Sigmoid colon (tissue), 7 donors: ENCODE data around the gene MYO19. TPM values are rescaled to one million over a fixed set of nuclear protein-coding genes. Genes with fewer than 3 reads are reported as not detected.

Source experiments
- DNase-seq: peaks from one replicate; pipeline ENCODE4 v3.0.0-alpha.2; 2019
- H3K27ac ChIP-seq, 4 donors: fragments of 200-600 bp; sonication (generic); one replicate each; pipeline ENCODE4 v1.5.1; 2016 to 2019; ENCODE audit warnings: mild to moderate bottlenecking in 1 of 4
- H3K27me3 ChIP-seq, 3 donors: fragments of 200-600 bp; sonication (generic); one replicate each; pipeline ENCODE4 v1.5.1; 2019; ENCODE audit warnings: mild to moderate bottlenecking in 1 of 3
- H3K36me3 ChIP-seq, 4 donors: fragments of 200-600 bp; sonication (generic); one replicate each; pipeline ENCODE4 v1.5.1; 2016 to 2019
- H3K4me1 ChIP-seq, 4 donors: fragments of 200-600 bp; sonication (generic); one replicate each; pipeline ENCODE4 v1.5.1; 2017 to 2019
- H3K4me3 ChIP-seq, 4 donors: fragments of 200-600 bp; sonication (generic); one replicate each; pipeline ENCODE4 v1.5.1; 2017 to 2019; ENCODE audit warnings: mild to moderate bottlenecking in 2 of 4, moderate library complexity in 1 of 4
- H3K9me3 ChIP-seq, 4 donors: fragments of 200-600 bp in 3 of 4; sonication (generic) in 3 of 4; one replicate each; pipeline versions ENCODE4 v1.5.1 to v1.6.1; 2013 to 2019
- EP300 ChIP-seq, 4 donors: sonication (generic); formaldehyde crosslinking; IDR thresholded peaks; one replicate each; pipeline ENCODE4 v1.6.1; 2017; ENCODE audit warnings: antibody characterized with exemption in 4 of 4
- POLR2A ChIP-seq, 2 donors: fragments of 450-650 bp; IDR thresholded peaks; one replicate each; pipeline ENCODE4 v1.6.1; 2016; ENCODE audit warnings: antibody characterized with exemption in 2 of 2, mild to moderate bottlenecking in 2 of 2, moderate library complexity in 2 of 2
- POLR2AphosphoS5 ChIP-seq, 4 donors: sonication (generic); formaldehyde crosslinking; IDR thresholded peaks; one replicate each; pipeline ENCODE4 v1.6.1; 2017; ENCODE audit warnings: antibody characterized with exemption in 4 of 4
- WGBS, 2 donors: extraction: QIAGEN DNeasy Blood & Tissue Kit; methylation state at CpG; one replicate each; pipeline ENCODE4 v1.1.7; 2013; 5-methylcytosine and 5-hydroxymethylcytosine counted together
- intact Hi-C: fragments of 100-400 bp; cut with DNase I; formaldehyde crosslinking; loops from one replicate; pipeline ENCODE4 v1.15.1; 2023
- polyA plus RNA-seq, 3 donors: library from polyadenylated mRNA; stranded (reverse); fragments of 200-250 nt; gene quantifications; one replicate each; pipeline ENCODE4 v1.2.3, GENCODE V29; 2013
- total RNA-seq, 4 donors: library from RNA; depleted of rRNA; stranded (reverse); fragments of >200 nt; gene quantifications; one replicate each; pipeline ENCODE4 v1.1.0, GENCODE V29; 2016
- TF ChIP-seq, protein P1 (sequence below), 4 experiments: fragments of 450-650 bp in 3 of 4; fragments of 200-600 bp in 1 of 4; IDR thresholded peaks; one replicate each; pipeline ENCODE4 v1.5.1; 2016 to 2019; ENCODE audit warnings: antibody characterized with exemption in 4 of 4, mild to moderate bottlenecking in 3 of 4, moderate library complexity in 2 of 4
- donor health status: healthy with polysubstance abuse.
- donor health status: Bipolar disorder and iron deficiency.
- donor health status: healthy.

Gene MYO19
- total and polyA plus RNA-seq, 7 donors = 19.2 to 67.2 (median 57.8) TPM

DNA sequence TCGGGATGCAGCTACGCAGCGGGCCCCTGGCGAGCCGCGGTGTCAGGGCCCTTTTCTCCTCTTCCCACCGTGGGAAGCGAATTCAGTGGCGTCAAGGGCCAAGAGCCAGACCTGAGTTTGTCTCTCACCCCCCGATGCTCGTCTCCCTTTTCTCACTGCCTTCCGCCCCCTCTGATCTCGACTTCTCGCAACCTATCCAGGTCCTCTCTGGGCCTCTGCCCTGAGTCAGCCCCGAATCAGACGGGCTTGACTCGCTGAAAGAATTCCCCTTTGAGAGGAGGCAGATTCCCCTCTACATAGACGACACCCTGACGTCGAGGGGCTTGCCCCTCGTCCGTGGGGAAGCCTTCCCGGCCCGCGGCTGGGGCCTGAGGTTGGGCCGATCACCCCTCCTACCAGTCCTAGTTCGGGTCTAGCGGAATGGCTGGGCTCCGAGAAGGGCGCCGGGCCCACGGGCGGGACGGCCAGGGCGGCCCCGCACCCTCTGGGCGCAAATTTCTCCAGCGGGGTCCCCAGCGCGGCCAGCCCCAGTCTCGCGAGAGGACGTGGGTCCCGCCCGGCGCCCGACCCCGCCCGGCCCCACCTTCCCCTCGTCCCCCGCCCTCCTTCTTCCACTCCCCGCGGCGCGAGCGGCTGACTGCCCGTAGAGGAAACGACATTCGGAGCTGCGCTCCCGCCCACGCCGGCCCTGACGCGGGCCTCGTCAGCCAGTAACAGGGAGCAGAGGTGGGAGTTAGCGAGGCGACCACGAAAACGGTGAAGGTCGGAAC lies 9.8 kb upstream of the MYO19 start, which contains the start of gene GGNBP2:
Gene GGNBP2 (plus strand): TSS at position 613 of the 770 bp plus-strand sequence. CDS start 806 bp downstream, outside the sequence.
- Histone ChIP-seq H3K9me3 (no peaks in the 10 kb centered on the region), H3K27ac (peak within 1 kb of the TSS; percentile 95 to 100 (median 98)), H3K27me3 (no peaks in the 10 kb centered on the region), H3K4me1 (peaks cover 0 to 48% (median 47%) of the 10 kb centered on the region in 4 donors), H3K4me3 (peak within 1 kb of the TSS; percentile 68 to 96 (median 92)), H3K36me3 (no peaks in the 10 kb centered on the region)
- peak; percentile 95 for DNase-seq
- intact Hi-C loops = loop anchor here (1.0 to 10.0 kb wide), 3 partner anchors 8 to 1300 kb away; partner anchors contain the start of genes MRM1 and SLFN5
- TF ChIP-seq POLR2AphosphoS5 (IDR thresholded peaks at IDR 0.05) (peak; percentile 94 to 99 (median 98)), EP300 (IDR thresholded peaks at IDR 0.05) (no peak), POLR2A (IDR thresholded peaks at IDR 0.05) (peak; percentile 88 to 93)
- TF ChIP-seq, protein P1, sequence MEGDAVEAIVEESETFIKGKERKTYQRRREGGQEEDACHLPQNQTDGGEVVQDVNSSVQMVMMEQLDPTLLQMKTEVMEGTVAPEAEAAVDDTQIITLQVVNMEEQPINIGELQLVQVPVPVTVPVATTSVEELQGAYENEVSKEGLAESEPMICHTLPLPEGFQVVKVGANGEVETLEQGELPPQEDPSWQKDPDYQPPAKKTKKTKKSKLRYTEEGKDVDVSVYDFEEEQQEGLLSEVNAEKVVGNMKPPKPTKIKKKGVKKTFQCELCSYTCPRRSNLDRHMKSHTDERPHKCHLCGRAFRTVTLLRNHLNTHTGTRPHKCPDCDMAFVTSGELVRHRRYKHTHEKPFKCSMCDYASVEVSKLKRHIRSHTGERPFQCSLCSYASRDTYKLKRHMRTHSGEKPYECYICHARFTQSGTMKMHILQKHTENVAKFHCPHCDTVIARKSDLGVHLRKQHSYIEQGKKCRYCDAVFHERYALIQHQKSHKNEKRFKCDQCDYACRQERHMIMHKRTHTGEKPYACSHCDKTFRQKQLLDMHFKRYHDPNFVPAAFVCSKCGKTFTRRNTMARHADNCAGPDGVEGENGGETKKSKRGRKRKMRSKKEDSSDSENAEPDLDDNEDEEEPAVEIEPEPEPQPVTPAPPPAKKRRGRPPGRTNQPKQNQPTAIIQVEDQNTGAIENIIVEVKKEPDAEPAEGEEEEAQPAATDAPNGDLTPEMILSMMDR (IDR thresholded peaks at IDR 0.05) = no peak
- 0% methylated on average over 71 of the region's 71 CpGs for WGBS, 2 donors

DNA sequence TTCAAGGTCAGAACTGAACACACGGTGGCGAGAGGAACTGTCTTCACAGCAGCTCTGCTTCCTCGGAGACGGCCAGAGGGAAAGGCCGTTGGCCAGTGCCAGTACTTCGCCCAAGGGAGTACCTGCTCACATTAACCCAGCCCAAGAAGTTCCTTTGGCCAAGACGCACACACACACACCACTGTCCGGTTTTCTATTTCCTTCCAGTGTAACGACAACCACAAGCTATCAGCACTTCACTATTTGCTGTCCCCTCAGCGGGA lies 9.3 kb upstream of the MYO19 start:
- Histone ChIP-seq H3K27me3 (no peaks in the 10 kb centered on the region), H3K9me3 (no peaks in the 10 kb centered on the region), H3K4me1 (peaks cover 0 to 44% (median 43%) of the 10 kb centered on the region in 4 donors), H3K4me3 (peak overlapping the region; percentile 68 to 96 (median 92)), H3K27ac (peak overlapping the region; percentile 95 to 100 (median 98)), H3K36me3 (no peaks in the 10 kb centered on the region)
- peak in 1 of 4 donors; percentile 40 for TF ChIP-seq POLR2AphosphoS5 (IDR thresholded peaks at IDR 0.05)
- TF ChIP-seq, protein P1 (IDR thresholded peaks at IDR 0.05) = no peak
- peak; percentile 70 for DNase-seq
- intact Hi-C loops = loop anchor here (1.0 to 10.0 kb wide), 3 partner anchors 8 to 1299 kb away; partner anchors contain the start of genes MRM1 and SLFN5
- WGBS, 2 donors = 0% methylated on average over 10 of the region's 10 CpGs

DNA sequence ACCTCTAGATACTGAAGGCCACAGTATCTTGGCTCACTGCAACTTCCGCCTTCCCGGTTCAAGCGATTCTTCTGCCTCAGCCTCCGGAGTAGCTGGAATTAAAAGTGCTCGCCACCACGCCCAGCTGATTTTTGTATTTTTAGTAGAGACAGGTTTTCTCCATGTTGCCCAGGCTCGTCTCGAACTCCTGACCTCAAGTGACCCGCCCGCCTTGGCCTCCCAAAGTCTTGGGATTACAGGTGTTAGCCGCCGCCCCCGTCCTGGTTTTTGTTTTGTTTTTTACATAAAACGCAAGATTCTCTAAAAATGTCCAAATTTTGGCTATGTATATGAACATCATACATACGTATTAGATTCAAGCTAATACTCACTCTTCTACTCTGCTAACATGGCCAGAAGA lies 8.1 kb upstream of the MYO19 start:
- no peak for DNase-seq
- WGBS, 2 donors = 95 to 97% methylated on average over 15 of the region's 15 CpGs
- intact Hi-C loops = loop anchor here (10.0 kb wide), 1 partner anchor 1298 kb away; the partner anchor contains the start of gene SLFN5
- H3K27ac ChIP-seq = no peak overlapping the region
- H3K27me3 ChIP-seq = no peaks in the 10 kb centered on the region
- peaks cover 0 to under 1% (median 0%) of the 10 kb centered on the region in 4 donors for H3K36me3 ChIP-seq
- TF ChIP-seq POLR2A (IDR thresholded peaks at IDR 0.05) = no peak
- TF ChIP-seq EP300 (IDR thresholded peaks at IDR 0.05) = no peak
- TF ChIP-seq, protein P1 (IDR thresholded peaks at IDR 0.05) = no peak
- no peak for TF ChIP-seq POLR2AphosphoS5 (IDR thresholded peaks at IDR 0.05)
- no peaks in the 10 kb centered on the region for H3K9me3 ChIP-seq
- no peak overlapping the region for H3K4me3 ChIP-seq
- H3K4me1 ChIP-seq = peaks cover 0 to 32% (median 31%) of the 10 kb centered on the region in 4 donors

DNA sequence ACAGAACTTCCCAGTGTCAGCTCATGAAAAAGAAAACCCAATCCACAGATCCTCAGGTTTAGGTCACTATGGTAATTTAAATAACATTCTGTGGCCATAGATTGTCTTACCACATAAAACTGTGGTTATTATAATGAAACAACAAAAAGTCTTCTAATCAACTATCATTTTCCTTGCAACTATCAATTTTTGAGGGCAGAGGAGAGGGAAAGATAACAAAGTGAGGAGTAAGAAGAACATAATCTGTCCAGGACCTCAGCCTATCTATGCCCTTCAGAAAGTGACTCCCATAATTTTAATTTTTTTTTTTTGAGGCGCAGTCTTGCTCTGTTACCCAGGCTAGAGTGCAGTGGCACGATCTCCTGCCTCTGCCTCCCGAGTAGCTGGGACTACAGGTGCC lies 6.0 kb upstream of the MYO19 start:
- Histone ChIP-seq H3K36me3 (peaks cover 0 to 3% (median 0%) of the 10 kb centered on the region in 4 donors), H3K4me1 (peaks cover 0 to 18% (median 11%) of the 10 kb centered on the region in 4 donors), H3K9me3 (no peaks in the 10 kb centered on the region), H3K4me3 (no peak overlapping the region), H3K27me3 (no peaks in the 10 kb centered on the region), H3K27ac (no peak overlapping the region)
- whole genome bisulfite sequencing, 2 donors = 96 to 98% methylated on average over 3 of the region's 3 CpGs
- intact Hi-C loops = loop anchor here (10.0 kb wide), 1 partner anchor 1296 kb away; the partner anchor contains the start of gene SLFN5
- DNase-seq = no peak
- TF ChIP-seq POLR2A (IDR thresholded peaks at IDR 0.05) = no peak
- TF ChIP-seq EP300 (IDR thresholded peaks at IDR 0.05) = no peak
- TF ChIP-seq, protein P1 (IDR thresholded peaks at IDR 0.05) = no peak
- TF ChIP-seq POLR2AphosphoS5 (IDR thresholded peaks at IDR 0.05) = no peak
